KMS-11 (cell line): ENCODE data around the gene ZNF345.

Experiments used
- H2AFZ ChIP-seq: fragments of 200-600 bp; sonication (generic); 2 replicates; pipeline ENCODE4 v1.6.1; 2016; ENCODE audit warnings: antibody characterized with exemption, mixed run types, low read depth
- H3K27ac ChIP-seq: fragments of 200-600 bp; sonication (generic); 2 replicates; pipeline ENCODE4 v1.6.1; 2016; ENCODE audit warnings: mild to moderate bottlenecking, mixed run types
- H3K27me3 ChIP-seq: fragments of 200-600 bp; sonication (generic); 2 replicates; pipeline ENCODE4 v1.6.1; 2017; ENCODE audit warnings: mild to moderate bottlenecking, low read depth, mixed run types, moderate library complexity; ENCODE audit not compliant: insufficient read depth
- H3K36me3 ChIP-seq: fragments of 200-600 bp; sonication (generic); 2 replicates; pipeline ENCODE4 v1.6.1; 2017; ENCODE audit warnings: mild to moderate bottlenecking, mixed run types; ENCODE audit not compliant: insufficient read depth
- H3K4me1 ChIP-seq: fragments of 200-600 bp; sonication (generic); 2 replicates; pipeline ENCODE4 v1.6.1; 2016; ENCODE audit warnings: mild to moderate bottlenecking, low read depth, mixed run types; ENCODE audit not compliant: poor library complexity, severe bottlenecking
- H3K4me2 ChIP-seq: fragments of 200-600 bp; sonication (generic); 2 replicates; pipeline ENCODE4 v1.7.0; 2016; ENCODE audit warnings: mild to moderate bottlenecking, mixed run types
- H3K4me3 ChIP-seq: fragments of 200-600 bp; sonication (generic); IDR thresholded peaks from 2 replicates; pipeline ENCODE4 v1.6.1; 2017; ENCODE audit warnings: low read depth, low read length, mixed read lengths; ENCODE audit not compliant: insufficient read depth
- H3K79me2 ChIP-seq: fragments of 200-600 bp; sonication (generic); 2 replicates; pipeline ENCODE4 v1.6.1; 2016; ENCODE audit warnings: low read depth, mixed run types; ENCODE audit not compliant: insufficient read depth
- H3K9ac ChIP-seq: fragments of 200-600 bp; sonication (generic); 2 replicates; pipeline ENCODE4 v1.6.1; 2016; ENCODE audit warnings: mild to moderate bottlenecking, mixed run types
- H4K20me1 ChIP-seq: fragments of 200-600 bp; sonication (generic); 2 replicates; pipeline ENCODE4 v1.6.1; 2016; ENCODE audit warnings: mild to moderate bottlenecking, mixed run types; ENCODE audit not compliant: insufficient read depth
- CTCF ChIP-seq: fragments of 200-600 bp; sonication (generic); conservative IDR thresholded peaks from 2 replicates; pipeline ENCODE4 v1.6.1; 2017; ENCODE audit warnings: low read depth, mild to moderate bottlenecking, antibody characterized with exemption, low read length, moderate library complexity, mixed read lengths

Gene ZNF345

GRCh38 chr19:36850559-36851442 lies at the start of gene ZNF345:
TSS of gene ZNF345 (plus strand) at chr19:36850876. CDS start at chr19:36876831, 25,955 bp downstream.
- Histone ChIP-seq H3K4me1 (no peaks in the 10 kb centered on the region), H3K79me2 (no peaks in the 10 kb centered on the region), H3K27ac (no peak within 1 kb of the TSS), H2AFZ (peak within 1 kb of the TSS; percentile 66), H4K20me1 (no peaks in the 10 kb centered on the region), H3K4me2 (0 out of 2 replicates have a peak within 1 kb of the TSS, but pooled peaks have one; percentile 9), H3K36me3 (no peaks in the 10 kb centered on the region), H3K9ac (no peak within 1 kb of the TSS), H3K4me3 (no peak within 1 kb of the TSS), H3K27me3 (no peaks in the 10 kb centered on the region)
- TF ChIP-seq CTCF = no peak

GRCh38 chr19:36805364-36805763 lies 45.3 kb upstream of the ZNF345 start:
- Histone ChIP-seq H3K4me2 (no peak overlapping the region), H3K4me1 (no peaks in the 10 kb centered on the region), H3K9ac (no peak overlapping the region), H3K4me3 (no peak overlapping the region), H3K79me2 (no peaks in the 10 kb centered on the region), H3K27me3 (no peaks in the 10 kb centered on the region), H4K20me1 (no peaks in the 10 kb centered on the region), H2AFZ (no peak overlapping the region), H3K36me3 (no peaks in the 10 kb centered on the region), H3K27ac (no peak overlapping the region)
- no peak for TF ChIP-seq CTCF

- Histone ChIP-seq H3K9ac (no peak overlapping the region), H2AFZ (no peak overlapping the region), H3K27ac (no peak overlapping the region), H3K36me3 (no peaks in the 10 kb centered on the region), H3K27me3 (no peaks in the 10 kb centered on the region), H3K4me3 (no peak overlapping the region), H4K20me1 (no peaks in the 10 kb centered on the region), H3K79me2 (no peaks in the 10 kb centered on the region), H3K4me1 (no peaks in the 10 kb centered on the region), H3K4me2 (no peak overlapping the region)
- TF ChIP-seq CTCF = no peak
Observed at GRCh38 chr19:36807029-36807428, 43.6 kb upstream of the ZNF345 start.

GRCh38 chr19:36819130-36819630 lies 31.5 kb upstream of the ZNF345 start:
- TF ChIP-seq CTCF = no peak
- Histone ChIP-seq H3K27ac (no peak overlapping the region), H3K79me2 (no peaks in the 10 kb centered on the region), H3K4me2 (no peak overlapping the region), H2AFZ (no peak overlapping the region), H3K4me1 (no peaks in the 10 kb centered on the region), H3K4me3 (no peak overlapping the region), H3K27me3 (no peaks in the 10 kb centered on the region), H3K36me3 (no peaks in the 10 kb centered on the region), H3K9ac (no peak overlapping the region), H4K20me1 (no peaks in the 10 kb centered on the region)
